Gastrocnemius medialis (tissue), 4 donors: ENCODE measurements around the gene ANKRD16. TPM values are rescaled to one million over a fixed set of nuclear protein-coding genes. Genes with fewer than 3 reads are reported as not detected.
"Not testable (repeated sequence)": the region's sequence is repeated elsewhere in the genome, so short reads cannot be mapped to it uniquely, and the experiment has no call there.

Experiments
- ATAC-seq, 2 donors: fragments of 150-250 bp; one replicate each; pipeline ENCODE4 v1.9.1; 2016
- DNase-seq, 2 donors: peaks; one replicate each; pipeline ENCODE4 v3.0.0-alpha.2; 2019
- H3K27ac ChIP-seq, 4 donors: fragments of 200-600 bp; sonication (generic); 1 replicate in 1 of 4; 2 replicates in 3 of 4; pipeline ENCODE4 v1.5.1; 2016 to 2018; ENCODE audit warnings: mild to moderate bottlenecking in 2 of 4, moderate library complexity in 1 of 4
- H3K27me3 ChIP-seq, 3 donors: fragments of 200-600 bp; sonication (generic) in 2 of 3; 1 replicate in 1 of 3; 2 replicates in 2 of 3; pipeline versions ENCODE4 v1.5.1 to v1.6.0; 2016 to 2019; ENCODE audit warnings: mild to moderate bottlenecking in 1 of 3, moderate library complexity in 1 of 3
- H3K36me3 ChIP-seq, 2 donors: fragments of 200-600 bp; sonication (generic) in 1 of 2; one replicate each; pipeline ENCODE4 v1.5.1; 2017 to 2018
- H3K4me1 ChIP-seq, 2 donors: fragments of 200-600 bp; sonication (generic) in 1 of 2; one replicate each; pipeline ENCODE4 v1.5.1; 2016 to 2017; ENCODE audit warnings: mild to moderate bottlenecking in 2 of 2
- H3K4me3 ChIP-seq, 4 donors: fragments of 200-600 bp; sonication (generic) in 3 of 4; 1 replicate in 1 of 4; 2 replicates in 3 of 4; pipeline ENCODE4 v1.5.1; 2016 to 2019; ENCODE audit warnings: mild to moderate bottlenecking in 2 of 4
- H3K9me3 ChIP-seq, 3 donors: fragments of 200-600 bp; sonication (generic) in 2 of 3; 1 replicate in 1 of 3; 2 replicates in 2 of 3; pipeline ENCODE4 v1.5.1; 2016 to 2019
- POLR2A ChIP-seq, 2 donors: fragments of 450-650 bp; IDR thresholded peaks; one replicate each; pipeline ENCODE4 v1.6.1; 2017; ENCODE audit warnings: antibody characterized with exemption in 2 of 2, mild to moderate bottlenecking in 2 of 2, moderate library complexity in 2 of 2
- in situ Hi-C, 4 donors: fragments of 200-750 bp; cut with MboI; loops; one replicate each; pipeline versions ENCODE4 v1.15.0 to v1.8.0; 2017; ENCODE audit warnings: low sequenced_read_pairs in 4 of 4
- intact Hi-C: fragments of 100-400 bp; cut with DNase I; formaldehyde crosslinking; loops from one replicate; pipeline ENCODE4 v1.15.1; 2023; ENCODE audit warnings: low total_unique reads
- total RNA-seq, 4 donors: library from RNA; depleted of rRNA; stranded (reverse); fragments of >200 nt; gene quantifications; one replicate each; pipeline versions ENCODE4 v1.1.0 to v1.2.3, GENCODE V29; 2016
- TF ChIP-seq, protein P1 (sequence below), 5 experiments: fragments of 450-650 bp in 3 of 5; fragments of 200-600 bp in 2 of 5; sonication (generic) in 2 of 5; IDR thresholded peaks in 4 of 5; conservative IDR thresholded peaks in 1 of 5; 1 replicate in 4 of 5; 2 replicates in 1 of 5; pipeline ENCODE4 v1.5.1; 2016 to 2019; ENCODE audit warnings: antibody characterized with exemption in 5 of 5, mild to moderate bottlenecking in 3 of 5, moderate library complexity in 3 of 5

The ANKRD16 gene
- total RNA-seq, 4 donors from 2014 or later = 1.4 to 5.4 (median 3.8) TPM

DNA sequence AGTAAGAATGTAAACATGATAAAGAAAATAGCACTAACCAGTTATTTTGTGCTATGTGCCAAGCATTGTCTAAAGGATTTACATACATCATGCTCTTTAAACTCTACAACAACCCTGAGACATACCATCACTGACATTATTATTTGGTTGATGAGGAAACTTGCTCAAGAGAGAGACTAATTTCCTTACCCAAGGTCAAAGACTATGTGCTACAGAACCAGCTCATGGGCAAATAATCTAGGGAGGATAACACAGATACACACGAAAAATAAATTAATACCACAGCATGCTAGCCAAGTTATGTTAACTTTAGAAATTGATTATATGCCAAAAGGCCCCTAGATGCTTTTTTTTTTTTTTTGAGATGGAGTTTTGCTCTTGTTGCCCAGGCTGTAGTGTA lies 2.7 kb downstream of the ANKRD16 start:
- no peak for DNase-seq
- intact Hi-C loops (loop anchor here (5.0 kb wide), 1 partner anchor 205 kb away; the partner anchor contains the start of gene TASOR2), in situ Hi-C loops (no loop called here)
- Histone ChIP-seq H3K4me1 (peaks cover 27 to 30% of the 10 kb centered on the region in 2 donors), H3K36me3 (peaks cover 0 to 38% of the 10 kb centered on the region in 2 donors), H3K27ac (no peak overlapping the region), H3K4me3 (no peak overlapping the region), H3K27me3 (no peaks in the 10 kb centered on the region), H3K9me3 (no peaks in the 10 kb centered on the region)
- ATAC-seq = no peak
- no peak for TF ChIP-seq POLR2A (IDR thresholded peaks at IDR 0.05)
- TF ChIP-seq, protein P1, sequence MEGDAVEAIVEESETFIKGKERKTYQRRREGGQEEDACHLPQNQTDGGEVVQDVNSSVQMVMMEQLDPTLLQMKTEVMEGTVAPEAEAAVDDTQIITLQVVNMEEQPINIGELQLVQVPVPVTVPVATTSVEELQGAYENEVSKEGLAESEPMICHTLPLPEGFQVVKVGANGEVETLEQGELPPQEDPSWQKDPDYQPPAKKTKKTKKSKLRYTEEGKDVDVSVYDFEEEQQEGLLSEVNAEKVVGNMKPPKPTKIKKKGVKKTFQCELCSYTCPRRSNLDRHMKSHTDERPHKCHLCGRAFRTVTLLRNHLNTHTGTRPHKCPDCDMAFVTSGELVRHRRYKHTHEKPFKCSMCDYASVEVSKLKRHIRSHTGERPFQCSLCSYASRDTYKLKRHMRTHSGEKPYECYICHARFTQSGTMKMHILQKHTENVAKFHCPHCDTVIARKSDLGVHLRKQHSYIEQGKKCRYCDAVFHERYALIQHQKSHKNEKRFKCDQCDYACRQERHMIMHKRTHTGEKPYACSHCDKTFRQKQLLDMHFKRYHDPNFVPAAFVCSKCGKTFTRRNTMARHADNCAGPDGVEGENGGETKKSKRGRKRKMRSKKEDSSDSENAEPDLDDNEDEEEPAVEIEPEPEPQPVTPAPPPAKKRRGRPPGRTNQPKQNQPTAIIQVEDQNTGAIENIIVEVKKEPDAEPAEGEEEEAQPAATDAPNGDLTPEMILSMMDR (IDR thresholded peaks at IDR 0.05 in 4 of 5, conservative IDR thresholded peaks at IDR 0.05 in 1 of 5) = no peak

DNA sequence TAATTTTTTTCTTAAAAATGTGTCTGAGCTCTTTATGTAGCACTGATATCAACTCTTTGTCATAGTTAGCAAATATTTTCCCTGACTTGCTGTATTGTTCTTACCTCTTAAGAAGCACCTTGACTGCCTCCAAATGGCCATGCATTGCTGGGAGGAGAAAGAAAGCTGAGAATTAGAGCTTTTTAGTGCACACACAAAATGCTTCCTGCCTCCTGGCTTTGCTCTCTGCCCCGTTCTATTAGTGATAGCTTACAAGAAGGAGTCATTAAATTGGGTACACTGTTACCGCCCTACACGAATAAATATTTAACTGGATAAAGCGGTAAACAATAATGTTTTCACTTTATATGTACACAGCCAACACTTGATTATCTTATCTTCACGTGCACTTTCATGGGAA lies 4.1 kb downstream of the ANKRD16 start:
- Histone ChIP-seq H3K9me3 (no peaks in the 10 kb centered on the region), H3K4me1 (peaks cover 14 to 17% of the 10 kb centered on the region in 2 donors), H3K4me3 (no peak overlapping the region), H3K36me3 (peaks cover 0 to 42% of the 10 kb centered on the region in 2 donors), H3K27ac (no peak overlapping the region), H3K27me3 (no peaks in the 10 kb centered on the region)
- no peak for ATAC-seq
- no peak for DNase-seq
- intact Hi-C loops (loop anchor here (5.0 kb wide), 1 partner anchor 203 kb away; the partner anchor contains the start of gene TASOR2), in situ Hi-C loops (no loop called here)
- TF ChIP-seq, protein P1 (IDR thresholded peaks at IDR 0.05 in 4 of 5, conservative IDR thresholded peaks at IDR 0.05 in 1 of 5) = no peak
- TF ChIP-seq POLR2A (IDR thresholded peaks at IDR 0.05) = no peak

DNA sequence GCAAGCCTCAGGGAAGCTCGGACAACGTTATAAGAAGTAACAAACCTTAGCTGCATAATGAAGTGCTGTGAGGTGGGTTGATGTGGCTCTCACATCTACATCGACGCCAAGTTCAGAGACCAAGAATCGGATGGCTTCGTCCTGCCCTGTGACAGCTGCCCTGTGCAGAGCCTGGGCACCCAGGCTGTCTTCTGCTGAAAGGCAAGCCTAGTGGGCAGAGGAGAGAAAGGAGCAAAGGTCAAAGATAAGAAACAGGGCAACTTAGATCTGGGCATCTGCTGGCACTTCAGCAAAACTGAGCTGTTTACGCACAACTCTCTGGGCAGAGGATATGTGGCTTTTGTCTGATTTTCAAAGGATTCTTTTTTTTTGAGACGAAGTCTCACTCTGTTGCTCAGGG lies 6.7 kb downstream of the ANKRD16 start:
- TF ChIP-seq, protein P1 (IDR thresholded peaks at IDR 0.05 in 4 of 5, conservative IDR thresholded peaks at IDR 0.05 in 1 of 5) = no peak
- no peak for TF ChIP-seq POLR2A (IDR thresholded peaks at IDR 0.05)
- ATAC-seq (no peak), DNase-seq (no peak)
- no peak overlapping the region for H3K4me3 ChIP-seq
- H3K36me3 ChIP-seq = peaks cover 0 to 54% of the 10 kb centered on the region in 2 donors
- H3K27me3 ChIP-seq = no peaks in the 10 kb centered on the region
- H3K27ac ChIP-seq = no peak overlapping the region
- no peaks in the 10 kb centered on the region for H3K9me3 ChIP-seq
- in situ Hi-C loops (no loop called here), intact Hi-C loops (no loop called here)
- peaks cover 4 to 10% of the 10 kb centered on the region in 2 donors for H3K4me1 ChIP-seq

DNA sequence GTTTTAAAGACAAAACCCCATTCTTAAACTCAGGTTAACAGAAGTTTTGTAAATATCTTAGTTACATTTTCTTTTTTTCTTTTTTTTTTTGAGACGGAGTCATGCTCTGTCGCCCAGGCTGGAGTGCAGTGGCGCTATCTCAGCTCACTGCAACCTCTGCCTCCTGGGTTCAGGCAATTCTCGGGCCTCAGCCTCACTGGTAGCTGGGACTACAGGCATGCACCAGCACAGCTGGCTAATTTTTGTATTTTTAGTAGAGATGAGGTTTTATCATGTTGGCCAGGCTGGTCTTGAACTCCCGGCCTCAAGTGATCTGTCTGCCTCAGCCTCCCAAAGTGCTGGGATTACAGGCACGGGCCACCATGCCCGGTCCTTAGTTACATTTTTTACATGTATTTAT lies 12.7 kb downstream of the ANKRD16 start:
- in situ Hi-C loops = loop anchor here in 1 of 4 donors (10.0 kb wide), 2 partner anchors 192 to 432 kb away; partner anchors contain the start of gene TASOR2
- Histone ChIP-seq H3K27ac (peak overlapping the region in 1 of 4 donors; percentile 7), H3K36me3 (peaks cover 0 to 50% of the 10 kb centered on the region in 2 donors)
- ATAC-seq, H3K4me3 ChIP-seq, H3K4me1 ChIP-seq, H3K27me3 ChIP-seq, intact Hi-C loops, DNase-seq, H3K9me3 ChIP-seq: not testable (repeated sequence)

DNA sequence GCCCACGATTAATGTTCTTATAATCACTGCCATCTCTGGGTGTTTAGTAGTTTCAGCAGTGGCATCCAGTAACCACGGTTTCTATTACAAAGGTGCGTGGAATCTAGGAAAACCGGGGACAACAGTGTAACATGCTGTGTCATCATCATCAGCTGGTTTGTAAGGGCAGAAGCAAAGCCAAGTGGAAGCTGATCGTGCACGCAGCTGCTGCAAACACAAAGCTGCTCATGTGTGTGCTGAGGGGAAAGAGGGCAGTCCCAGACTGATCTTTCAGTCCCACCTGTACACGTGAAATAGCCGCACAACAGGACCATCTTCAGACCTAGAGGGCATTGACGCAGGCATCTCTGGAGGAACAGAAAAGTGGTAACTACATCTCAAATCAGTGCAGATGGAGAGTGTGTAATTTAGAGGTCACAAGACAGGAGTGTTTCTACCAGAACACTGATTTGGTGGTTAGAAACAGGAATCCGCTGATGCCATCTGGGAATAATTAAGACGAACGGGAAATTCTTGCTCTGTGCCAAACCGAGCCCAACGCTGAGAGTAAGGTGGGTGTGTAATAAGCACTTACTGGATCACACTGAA lies 13.4 kb downstream of the ANKRD16 start:
- intact Hi-C loops (no loop called here), in situ Hi-C loops (loop anchor here in 1 of 4 donors (10.0 kb wide), 2 partner anchors 191 to 431 kb away; partner anchors contain the start of gene TASOR2)
- Histone ChIP-seq H3K27ac (peak overlapping the region; percentile 5 to 58 (median 14)), H3K4me3 (no peak overlapping the region), H3K9me3 (no peaks in the 10 kb centered on the region), H3K4me1 (no peaks in the 10 kb centered on the region), H3K27me3 (no peaks in the 10 kb centered on the region), H3K36me3 (peaks cover 0 to 45% of the 10 kb centered on the region in 2 donors)
- TF ChIP-seq, protein P1 (IDR thresholded peaks at IDR 0.05 in 4 of 5, conservative IDR thresholded peaks at IDR 0.05 in 1 of 5) = no peak
- no peak for TF ChIP-seq POLR2A (IDR thresholded peaks at IDR 0.05)
- peak in 1 of 2 donors; percentile 26 for DNase-seq
- ATAC-seq = peak; percentile 51 to 69
